ENCODE data around the gene ZNF526. TPM values are rescaled to one million over a fixed set of nuclear protein-coding genes. Genes with fewer than 3 reads are reported as not detected.

Gene ZNF526
- total RNA-seq, 1 donor from 2014 or later: 7.0 TPM

- Histone ChIP-seq H3K27ac (no peak overlapping the region), H3K9me3 (no peaks in the 10 kb centered on the region), H3K36me3 (peaks cover 16 to 52% of the 10 kb centered on the region in 2 donors), H3K27me3 (no peaks in the 10 kb centered on the region), H3K4me1 (no peaks in the 10 kb centered on the region), H3K4me3 (no peak overlapping the region)
- no peak for DNase-seq (ENCODE audit: low spot score in 2 of 2)
- no peak for TF ChIP-seq CTCF (IDR thresholded peaks at IDR 0.05)
- intact Hi-C loops (cut with DNase I): no loop called here
Observed at GRCh38 chr19:42197375-42197817, 22.7 kb upstream of the ZNF526 start.

GRCh38 chr19:42198676-42199439, 21.3 kb upstream of the ZNF526 start:
- H3K36me3 ChIP-seq: peaks cover 25 to 67% of the 10 kb centered on the region in 2 donors
- no peak for TF ChIP-seq CTCF (IDR thresholded peaks at IDR 0.05)
- H3K27me3 ChIP-seq: no peaks in the 10 kb centered on the region
- H3K9me3 ChIP-seq: no peaks in the 10 kb centered on the region
- no peak for DNase-seq (ENCODE audit: low spot score in 2 of 2)
- intact Hi-C loops (cut with DNase I): no loop called here
- no peak overlapping the region for H3K27ac ChIP-seq
- no peak overlapping the region for H3K4me3 ChIP-seq
- no peaks in the 10 kb centered on the region for H3K4me1 ChIP-seq

- H3K27ac ChIP-seq: no peak overlapping the region
- H3K27me3 ChIP-seq: no peaks in the 10 kb centered on the region
- no peaks in the 10 kb centered on the region for H3K9me3 ChIP-seq
- no peaks in the 10 kb centered on the region for H3K4me1 ChIP-seq
- no peak for DNase-seq (ENCODE audit: low spot score in 2 of 2)
- TF ChIP-seq CTCF (IDR thresholded peaks at IDR 0.05): no peak
- peaks cover 33 to 74% of the 10 kb centered on the region in 2 donors for H3K36me3 ChIP-seq
- H3K4me3 ChIP-seq: no peak overlapping the region
- intact Hi-C loops (cut with DNase I): no loop called here
Observed at GRCh38 chr19:42199440-42200115, 20.5 kb upstream of the ZNF526 start.

GRCh38 chr19:42200116-42200715, 19.9 kb upstream of the ZNF526 start:
- no peak for TF ChIP-seq CTCF (IDR thresholded peaks at IDR 0.05)
- H3K4me3 ChIP-seq: no peak overlapping the region
- H3K4me1 ChIP-seq: no peaks in the 10 kb centered on the region
- intact Hi-C loops (cut with DNase I): no loop called here
- H3K27ac ChIP-seq: peak overlapping the region in 1 of 2 donors; percentile 7
- no peaks in the 10 kb centered on the region for H3K9me3 ChIP-seq
- H3K36me3 ChIP-seq: peaks cover 39 to 81% of the 10 kb centered on the region in 2 donors
- DNase-seq (ENCODE audit: low spot score in 2 of 2): no peak
- no peaks in the 10 kb centered on the region for H3K27me3 ChIP-seq

- Histone ChIP-seq H3K4me1 (no peaks in the 10 kb centered on the region), H3K9me3 (no peaks in the 10 kb centered on the region), H3K4me3 (no peak overlapping the region), H3K27me3 (no peaks in the 10 kb centered on the region), H3K36me3 (peaks cover 46 to 88% of the 10 kb centered on the region in 2 donors), H3K27ac (peak overlapping the region in 1 of 2 donors; percentile 15)
- DNase-seq (ENCODE audit: low spot score in 2 of 2): no peak
- intact Hi-C loops (cut with DNase I): no loop called here
- no peak for TF ChIP-seq CTCF (IDR thresholded peaks at IDR 0.05)
Observed at GRCh38 chr19:42201489-42202289, 18.4 kb upstream of the ZNF526 start.

All from ascending aorta (tissue), 2 donors.